K562 (cell line): ENCODE results near the gene PPAN. TPM values are rescaled to one million over a fixed set of nuclear protein-coding genes. Genes with fewer than 3 reads are reported as not detected.

Source experiments
- ATAC-seq: fragments of 200-7000 bp; cut with Tn5 transposase; 3 replicates; pipeline ENCODE4 v1.9.1; 2020; ENCODE audit warnings: moderate library complexity
- BruUV-seq: library from RNA; stranded (reverse); fragments of 400-500 nt; replicated peaks from 2 replicates; lab custom pipeline; 2021; lab: Mats Ljungman, UMichigan
- CTCF ChIA-PET: fragments of 300-600 bp; formaldehyde crosslinking; extraction: SDS; loops from one replicate; lab custom pipeline; 2021; ENCODE audit warnings: low intra/inter-chr PET ratio; lab: Yijun Ruan, JAX
- POLR2A ChIA-PET: fragments of 300-600, 350-650 bp; sonication (Branson Sonifier 250); formaldehyde crosslinking; extraction: SDS; loops from one replicate; lab custom pipeline; 2021; ENCODE audit warnings: antibody characterized with exemption, inconsistent platforms; lab: Yijun Ruan, JAX
- DNase-seq, 4 experiments: peaks; one replicate each; pipeline versions ENCODE4 v3.0.0 to v3.0.0-alpha.2; 2011 to 2018; ENCODE audit warnings: low spot score in 3 of 4, mixed read lengths in 3 of 4; ENCODE audit errors: extremely low read depth in 1 of 4
- FAIRE-seq: peaks from 2 replicates; lab custom pipeline; 2011; peaks lifted over from hg19 to GRCh38; lab: Jason Lieb, UNC
- H2AFZ ChIP-seq: 2 replicates; pipeline ENCODE4 v1.6.0; 2011; ENCODE audit warnings: low read depth, low read length, control low read depth, inconsistent platforms
- H3K27ac ChIP-seq: fragments of 200-600 bp; 3 replicates; pipeline ENCODE4 v1.8.0; 2011; ENCODE audit warnings: low read depth, mild to moderate bottlenecking, control low read depth, inconsistent platforms, low read length, moderate library complexity, mixed read lengths; ENCODE audit errors: extremely low read depth
- H3K27me3 ChIP-seq, 2 experiments: fragments of 300-600 bp in 1 of 2; 2 replicates in 1 of 2; 3 replicates in 1 of 2; pipeline versions ENCODE4 v1.6.0 to v1.8.0; 2011; ENCODE audit warnings: inconsistent platforms in 2 of 2, low read length in 2 of 2, mild to moderate bottlenecking in 1 of 2, mixed read lengths in 1 of 2, moderate library complexity in 1 of 2; ENCODE audit not compliant: control insufficient read depth in 2 of 2, insufficient read depth in 2 of 2
- H3K36me3 ChIP-seq: fragments of 300-600 bp; 3 replicates; pipeline ENCODE4 v1.8.0; 2011; ENCODE audit warnings: mild to moderate bottlenecking, low read length, inconsistent platforms; ENCODE audit not compliant: control insufficient read depth, insufficient read depth
- H3K4me1 ChIP-seq, 2 experiments: fragments of 200-600 bp in 1 of 2; replicated peaks in 1 of 2; 2 replicates in 1 of 2; 3 replicates in 1 of 2; pipeline versions ENCODE4 v1.5.1 to v1.8.0; 2011; ENCODE audit warnings: inconsistent platforms in 2 of 2, low read length in 2 of 2, mild to moderate bottlenecking in 1 of 2, mixed read lengths in 1 of 2, moderate library complexity in 1 of 2; ENCODE audit not compliant: control insufficient read depth in 2 of 2, insufficient read depth in 2 of 2
- H3K4me2 ChIP-seq: 2 replicates; pipeline ENCODE4 v1.6.1; 2011; ENCODE audit warnings: low read length, control low read depth, inconsistent platforms, mixed read lengths; ENCODE audit not compliant: insufficient read depth
- H3K4me3 ChIP-seq: fragments of 200-600 bp; sonication (generic), shearing (Covaris generic); 2 replicates; pipeline ENCODE4 v1.5.1; 2016; ENCODE audit warnings: control low read depth, inconsistent platforms
- H3K79me2 ChIP-seq: fragments of 200-600 bp; 3 replicates; pipeline ENCODE4 v1.8.0; 2011; ENCODE audit warnings: low read length, inconsistent platforms; ENCODE audit not compliant: control insufficient read depth, insufficient read depth
- H3K9ac ChIP-seq, 2 experiments: 2 replicates each; pipeline versions ENCODE4 v1.6.0 to v1.6.1; 2011; ENCODE audit warnings: low read depth in 2 of 2, low read length in 2 of 2, control low read depth in 1 of 2, inconsistent platforms in 1 of 2, mild to moderate bottlenecking in 1 of 2, mixed read lengths in 1 of 2; ENCODE audit not compliant: insufficient read depth in 1 of 2
- H3K9me1 ChIP-seq: one replicate; pipeline ENCODE4 v1.6.0; 2011; ENCODE audit warnings: inconsistent platforms, mild to moderate bottlenecking, low read length, moderate library complexity; ENCODE audit not compliant: control insufficient read depth, insufficient read depth
- H3K9me3 ChIP-seq: replicated peaks from 2 replicates; pipeline ENCODE4 v1.5.1; 2011; ENCODE audit warnings: low read depth, low read length, inconsistent platforms; ENCODE audit not compliant: control insufficient read depth, insufficient read depth
- H4K20me1 ChIP-seq: replicated peaks from 2 replicates; pipeline ENCODE4 v1.6.1; 2011; ENCODE audit warnings: low read length, inconsistent platforms, mixed read lengths; ENCODE audit not compliant: control insufficient read depth, insufficient read depth
- C11orf30 ChIP-seq: fragments of 450-650 bp; IDR thresholded peaks from 2 replicates; pipeline ENCODE4 v1.6.1; 2016; ENCODE audit warnings: low read depth, mild to moderate bottlenecking
- ETV5 ChIP-seq: sonication (generic); formaldehyde crosslinking; IDR thresholded peaks from 2 replicates; pipeline ENCODE4 v1.4.0; 2020; ENCODE audit warnings: low read depth, mild to moderate bottlenecking, missing genetic modification reagents
- HCFC1 ChIP-seq: IDR thresholded peaks from 2 replicates; pipeline ENCODE4 v1.6.1; 2012; ENCODE audit warnings: low read depth, low read length, improper control_type of control experiment
- MAFG ChIP-seq: fragments of 450-650 bp; conservative IDR thresholded peaks from 2 replicates; pipeline ENCODE4 v1.6.1; 2016; ENCODE audit warnings: missing genetic modification characterization, missing compliant biosample characterization
- MAFK ChIP-seq: IDR thresholded peaks from 2 replicates; pipeline ENCODE4 v1.6.1; 2011; ENCODE audit warnings: low read length, improper control_type of control experiment
- SIN3B ChIP-seq: fragments of 450-650 bp; IDR thresholded peaks from 2 replicates; pipeline ENCODE4 v1.6.1; 2017; ENCODE audit warnings: low read depth, mild to moderate bottlenecking, moderate library complexity
- SPI1 ChIP-seq: IDR thresholded peaks from 2 replicates; pipeline ENCODE4 v1.6.1; 2011; ENCODE audit warnings: low read depth, low read length, control low read depth, borderline replicate concordance
- ZNF311 ChIP-seq: fragments of 250-450 bp; sonication (Bioruptor Pico); IDR thresholded peaks from 2 replicates; pipeline ENCODE4 v1.4.0; 2020; ENCODE audit warnings: mild to moderate bottlenecking, moderate library complexity
- ZNF316 ChIP-seq: fragments of 450-650 bp; IDR thresholded peaks from 2 replicates; pipeline ENCODE4 v1.6.1; 2016
- WGBS: fragments of 100-300 bp; shearing (Covaris generic); methylation state at CpG from one replicate; pipeline ENCODE4 v1.1.6; 2016; ENCODE audit warnings: low coverage, mixed read lengths; ENCODE audit not compliant: insufficient coverage; ENCODE audit errors: missing lambda C conversion rate; 5-methylcytosine and 5-hydroxymethylcytosine counted together
- in situ Hi-C: fragments of 300-500 bp; cut with MboI; formaldehyde crosslinking; loops from 4 replicates; pipeline ENCODE4 v1.15.0; 2018; ENCODE audit warnings: inconsistent platforms, mixed read lengths
- intact Hi-C: fragments of 100-400 bp; cut with micrococcal nuclease; formaldehyde crosslinking; loops from 2 replicates; pipeline ENCODE4 v1.14.2; 2022
- polyA plus RNA-seq, 8 experiments: library from polyadenylated mRNA; depleted of rRNA in 4 of 8; stranded (reverse) in 5 of 8; unstranded in 3 of 8; fragments of >200 nt; fragmentation: Nextera tagmentation in 2 of 8; fragmentation: Illumina TruSeq in 1 of 8; extraction: Ambion mirVana in 2 of 8; extraction: Trizol in 1 of 8; gene quantifications; 2 replicates each; pipeline versions ENCODE4 v1.2.1 to v1.2.3, GENCODE V29; 2011 to 2014; ENCODE audit warnings: inconsistent platforms in 1 of 8, missing spikeins in 1 of 8
- total RNA-seq, 7 experiments: library from RNA; depleted of rRNA in 6 of 7; stranded (reverse); fragments of >200 nt in 6 of 7; fragmentation: Illumina TruSeq in 2 of 7; extraction: Trizol in 2 of 7; gene quantifications; 2 replicates each; pipeline versions ENCODE4 v1.2.1 to v1.2.3, GENCODE V29; 2011 to 2021; ENCODE audit warnings: low replicate concordance in 1 of 7
- TF ChIP-seq, protein P1 (sequence below): sonication (generic); formaldehyde crosslinking; IDR thresholded peaks from 2 replicates; pipeline ENCODE4 v1.8.1; 2023; ENCODE audit warnings: missing genetic modification reagents, mild to moderate bottlenecking, borderline replicate concordance

PPAN gene
- total and polyA plus RNA-seq, 9 of the 15 experiments (the other 6 are each of a cell fraction or from before 2014, with no cell fraction given) = 2.2 to 129 (median 59.1) TPM

DNA sequence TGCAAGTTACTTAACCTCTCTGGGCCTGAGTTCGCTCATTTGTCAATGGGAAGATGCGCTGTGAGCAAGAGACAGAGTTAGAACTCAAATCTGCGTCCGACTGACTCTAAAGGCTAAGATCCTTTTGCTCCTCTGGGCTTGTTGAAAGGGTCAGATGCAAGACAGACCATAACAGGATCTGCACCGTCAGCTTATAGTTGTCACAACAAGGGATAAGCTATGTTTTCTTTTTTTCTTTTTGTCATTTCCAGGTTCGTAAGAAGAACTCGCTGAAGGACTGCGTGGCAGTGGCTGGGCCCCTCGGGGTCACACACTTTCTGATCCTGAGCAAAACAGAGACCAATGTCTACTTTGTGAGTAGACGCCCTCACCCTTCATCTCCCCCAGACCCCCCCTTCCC lies 1.1 kb downstream of the PPAN start:
- Histone ChIP-seq H3K4me3 (peak overlapping the region; percentile 77), H2AFZ (no peak overlapping the region), H3K27ac (peak overlapping the region; percentile 96), H4K20me1 (no peaks in the 10 kb centered on the region; the same call in 1 of the 2 replicates), H3K4me1 (peaks cover 33 to 65% of the 10 kb centered on the region in 2 experiments), H3K9me3 (no peaks in the 10 kb centered on the region), H3K4me2 (peak overlapping the region; percentile 91), H3K79me2 (peaks cover 37% of the 10 kb centered on the region), H3K36me3 (peaks cover 48% of the 10 kb centered on the region), H3K9me1 (no peaks in the 10 kb centered on the region), H3K9ac (peak overlapping the region; percentile 94 to 98), H3K27me3 (no peaks in the 10 kb centered on the region)
- ChIA-PET POLR2A (interaction anchor here (0.6 to 3.9 kb wide), 5 partner anchors 10 to 288 kb away, joined by 3 to 49 read pairs (median 5); partner anchors contain the start of gene EIF3G), CTCF (interaction anchor here (0.6 kb wide), 1 partner anchor 94 kb away, joined by 3 read pairs; no protein-coding TSS in a partner anchor)
- no TSS peak for BruUV-seq
- no peak for TF ChIP-seq ZNF311 (CRISPR knock-in tag)
- no peak for TF ChIP-seq HCFC1
- peak; percentile 73 for TF ChIP-seq C11orf30
- TF ChIP-seq ZNF316 = peak; percentile 89
- no peak for TF ChIP-seq SIN3B
- no peak for TF ChIP-seq ETV5 (CRISPR knock-in tag)
- TF ChIP-seq MAFG = peak; percentile 50
- 0 out of 2 replicates have a peak, but pooled peaks have one; percentile 15 for TF ChIP-seq MAFK
- TF ChIP-seq, protein P1, sequence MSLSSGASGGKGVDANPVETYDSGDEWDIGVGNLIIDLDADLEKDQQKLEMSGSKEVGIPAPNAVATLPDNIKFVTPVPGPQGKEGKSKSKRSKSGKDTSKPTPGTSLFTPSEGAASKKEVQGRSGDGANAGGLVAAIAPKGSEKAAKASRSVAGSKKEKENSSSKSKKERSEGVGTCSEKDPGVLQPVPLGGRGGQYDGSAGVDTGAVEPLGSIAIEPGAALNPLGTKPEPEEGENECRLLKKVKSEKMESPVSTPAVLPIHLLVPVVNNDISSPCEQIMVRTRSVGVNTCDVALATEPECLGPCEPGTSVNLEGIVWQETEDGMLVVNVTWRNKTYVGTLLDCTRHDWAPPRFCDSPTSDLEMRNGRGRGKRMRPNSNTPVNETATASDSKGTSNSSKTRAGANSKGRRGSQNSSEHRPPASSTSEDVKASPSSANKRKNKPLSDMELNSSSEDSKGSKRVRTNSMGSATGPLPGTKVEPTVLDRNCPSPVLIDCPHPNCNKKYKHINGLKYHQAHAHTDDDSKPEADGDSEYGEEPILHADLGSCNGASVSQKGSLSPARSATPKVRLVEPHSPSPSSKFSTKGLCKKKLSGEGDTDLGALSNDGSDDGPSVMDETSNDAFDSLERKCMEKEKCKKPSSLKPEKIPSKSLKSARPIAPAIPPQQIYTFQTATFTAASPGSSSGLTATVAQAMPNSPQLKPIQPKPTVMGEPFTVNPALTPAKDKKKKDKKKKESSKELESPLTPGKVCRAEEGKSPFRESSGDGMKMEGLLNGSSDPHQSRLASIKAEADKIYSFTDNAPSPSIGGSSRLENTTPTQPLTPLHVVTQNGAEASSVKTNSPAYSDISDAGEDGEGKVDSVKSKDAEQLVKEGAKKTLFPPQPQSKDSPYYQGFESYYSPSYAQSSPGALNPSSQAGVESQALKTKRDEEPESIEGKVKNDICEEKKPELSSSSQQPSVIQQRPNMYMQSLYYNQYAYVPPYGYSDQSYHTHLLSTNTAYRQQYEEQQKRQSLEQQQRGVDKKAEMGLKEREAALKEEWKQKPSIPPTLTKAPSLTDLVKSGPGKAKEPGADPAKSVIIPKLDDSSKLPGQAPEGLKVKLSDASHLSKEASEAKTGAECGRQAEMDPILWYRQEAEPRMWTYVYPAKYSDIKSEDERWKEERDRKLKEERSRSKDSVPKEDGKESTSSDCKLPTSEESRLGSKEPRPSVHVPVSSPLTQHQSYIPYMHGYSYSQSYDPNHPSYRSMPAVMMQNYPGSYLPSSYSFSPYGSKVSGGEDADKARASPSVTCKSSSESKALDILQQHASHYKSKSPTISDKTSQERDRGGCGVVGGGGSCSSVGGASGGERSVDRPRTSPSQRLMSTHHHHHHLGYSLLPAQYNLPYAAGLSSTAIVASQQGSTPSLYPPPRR (CRISPR knock-in tag) = no peak
- no peak for TF ChIP-seq SPI1
- ATAC-seq (no peak), DNase-seq (peak in 1 of 4 experiments; percentile 35), FAIRE-seq (no peak)
- intact Hi-C loops (no loop called here), in situ Hi-C loops (no loop called here)
- WGBS = 13% methylated on average over 10 of the region's 10 CpGs
